GM12865 (cell line): Measurements from ENCODE around the gene DENND2A.

Experiments
- DNase-seq: peaks from one replicate; pipeline ENCODE4 v3.0.0; 2010; ENCODE audit warnings: low read depth
- H3K4me3 ChIP-seq: 2 replicates; pipeline ENCODE4 v1.5.1; 2011; ENCODE audit warnings: mild to moderate bottlenecking, low read depth, low read length, control low read depth
- CTCF ChIP-seq: IDR thresholded peaks from 2 replicates; pipeline ENCODE4 v1.5.1; 2011; ENCODE audit warnings: low read length, control low read depth, low read depth, inconsistent platforms; ENCODE audit not compliant: insufficient read depth; ENCODE audit errors: missing control alignments

The DENND2A gene

GRCh38 chr7:140611641-140612040 is 29.0 kb downstream of the DENND2A start:
- no peak for TF ChIP-seq CTCF
- H3K4me3 ChIP-seq, result no peak overlapping the region
- DNase-seq, result no peak

GRCh38 chr7:140610204-140611165 is 30.1 kb downstream of the DENND2A start:
- DNase-seq, result no peak
- TF ChIP-seq CTCF, result no peak
- H3K4me3 ChIP-seq, result no peak overlapping the region

- H3K4me3 ChIP-seq, result no peak overlapping the region
- DNase-seq, result no peak
- TF ChIP-seq CTCF, result no peak
Observed at GRCh38 chr7:140609646-140610045, 31.0 kb downstream of the DENND2A start.

- TF ChIP-seq CTCF, result no peak
- DNase-seq, result no peak
- no peak overlapping the region for H3K4me3 ChIP-seq
Observed at GRCh38 chr7:140607441-140607989, 33.1 kb downstream of the DENND2A start.

- H3K4me3 ChIP-seq, result no peak overlapping the region
- no peak for DNase-seq
- no peak for TF ChIP-seq CTCF
Observed at GRCh38 chr7:140605337-140605736, 35.3 kb downstream of the DENND2A start.

GRCh38 chr7:140604760-140605159 is 35.9 kb downstream of the DENND2A start:
- no peak overlapping the region for H3K4me3 ChIP-seq
- TF ChIP-seq CTCF, result no peak
- no peak for DNase-seq
